ENCODE data around the gene RUBCN.
"Not testable (repeated sequence)": the region's sequence is repeated elsewhere in the genome, so short reads cannot be mapped to it uniquely, and the experiment has no call there.

Gene RUBCN

GRCh38 chr3:197733042-197733441 is 3.7 kb downstream of the RUBCN start:
- no peak for DNase-seq

- DNase-seq = not testable (repeated sequence)
Observed at GRCh38 chr3:197731483-197731882, 5.2 kb downstream of the RUBCN start.

- DNase-seq = not testable (repeated sequence)
Observed at GRCh38 chr3:197730770-197731169, 5.9 kb downstream of the RUBCN start.

GRCh38 chr3:197730200-197730599 is 6.5 kb downstream of the RUBCN start:
- DNase-seq = no peak

GRCh38 chr3:197728487-197728886 is 8.2 kb downstream of the RUBCN start:
- no peak for DNase-seq

- DNase-seq = not testable (repeated sequence)
Observed at GRCh38 chr3:197727878-197728277, 8.8 kb downstream of the RUBCN start.

GRCh38 chr3:197722734-197723133 is 14.0 kb downstream of the RUBCN start:
- DNase-seq = no peak

GRCh38 chr3:197720694-197721093 is 16.0 kb downstream of the RUBCN start:
- no peak for DNase-seq

- no peak for DNase-seq
Observed at GRCh38 chr3:197718891-197719290, 17.8 kb downstream of the RUBCN start.

- no peak for DNase-seq
Observed at GRCh38 chr3:197714251-197714650, 22.5 kb downstream of the RUBCN start.

GRCh38 chr3:197713477-197713822 is 23.3 kb downstream of the RUBCN start:
- DNase-seq = no peak

GRCh38 chr3:197711973-197712707 is 24.6 kb downstream of the RUBCN start:
- no peak for DNase-seq

- DNase-seq = not testable (repeated sequence)
Observed at GRCh38 chr3:197710965-197711364, 25.7 kb downstream of the RUBCN start.

- DNase-seq = no peak
Observed at GRCh38 chr3:197709135-197709534, 27.6 kb downstream of the RUBCN start.

- no peak for DNase-seq
Observed at GRCh38 chr3:197706658-197707057, 30.0 kb downstream of the RUBCN start.

GRCh38 chr3:197701841-197702240 is 34.9 kb downstream of the RUBCN start:
- DNase-seq = no peak

GRCh38 chr3:197700095-197700494 is 36.6 kb downstream of the RUBCN start:
- no peak for DNase-seq

GRCh38 chr3:197697355-197697754 is 39.3 kb downstream of the RUBCN start:
- DNase-seq = no peak

- DNase-seq = no peak
Observed at GRCh38 chr3:197694251-197694650, 42.5 kb downstream of the RUBCN start.

- no peak for DNase-seq
Observed at GRCh38 chr3:197692641-197693040, 44.1 kb downstream of the RUBCN start.

GRCh38 chr3:197690754-197691153 is 46.0 kb downstream of the RUBCN start:
- DNase-seq = no peak

- DNase-seq = no peak
Observed at GRCh38 chr3:197687570-197687969, 49.1 kb downstream of the RUBCN start.

- DNase-seq = no peak
Observed at GRCh38 chr3:197686899-197687298, 49.8 kb downstream of the RUBCN start.

GRCh38 chr3:197685546-197685945 is 51.2 kb downstream of the RUBCN start:
- DNase-seq = no peak

GRCh38 chr3:197683191-197683590 is 53.5 kb downstream of the RUBCN start:
- no peak for DNase-seq

All from NCI-H82 (cell line).